Keratinocyte (primary cell): ENCODE results near the gene LAT.

Experiments
- EZH2 ChIP-seq: IDR thresholded peaks from one replicate; pipeline ENCODE4 v1.6.1; 2012; ENCODE audit warnings: inconsistent platforms, mild to moderate bottlenecking, low read length, moderate library complexity
- TF ChIP-seq, protein P1 (sequence below), 3 experiments: IDR thresholded peaks in 1 of 3; conservative IDR thresholded peaks in 1 of 3; optimal IDR thresholded peaks in 1 of 3; 2 replicates in 2 of 3; 3 replicates in 1 of 3; pipeline versions ENCODE3 to v1.5.1; 2011; ENCODE audit warnings: low read length in 3 of 3, mild to moderate bottlenecking in 3 of 3, moderate library complexity in 2 of 3, control low read depth in 1 of 3, inconsistent platforms in 1 of 3; ENCODE audit not compliant: insufficient read depth in 2 of 3; ENCODE audit errors: extremely low read depth in 1 of 3

DNA sequence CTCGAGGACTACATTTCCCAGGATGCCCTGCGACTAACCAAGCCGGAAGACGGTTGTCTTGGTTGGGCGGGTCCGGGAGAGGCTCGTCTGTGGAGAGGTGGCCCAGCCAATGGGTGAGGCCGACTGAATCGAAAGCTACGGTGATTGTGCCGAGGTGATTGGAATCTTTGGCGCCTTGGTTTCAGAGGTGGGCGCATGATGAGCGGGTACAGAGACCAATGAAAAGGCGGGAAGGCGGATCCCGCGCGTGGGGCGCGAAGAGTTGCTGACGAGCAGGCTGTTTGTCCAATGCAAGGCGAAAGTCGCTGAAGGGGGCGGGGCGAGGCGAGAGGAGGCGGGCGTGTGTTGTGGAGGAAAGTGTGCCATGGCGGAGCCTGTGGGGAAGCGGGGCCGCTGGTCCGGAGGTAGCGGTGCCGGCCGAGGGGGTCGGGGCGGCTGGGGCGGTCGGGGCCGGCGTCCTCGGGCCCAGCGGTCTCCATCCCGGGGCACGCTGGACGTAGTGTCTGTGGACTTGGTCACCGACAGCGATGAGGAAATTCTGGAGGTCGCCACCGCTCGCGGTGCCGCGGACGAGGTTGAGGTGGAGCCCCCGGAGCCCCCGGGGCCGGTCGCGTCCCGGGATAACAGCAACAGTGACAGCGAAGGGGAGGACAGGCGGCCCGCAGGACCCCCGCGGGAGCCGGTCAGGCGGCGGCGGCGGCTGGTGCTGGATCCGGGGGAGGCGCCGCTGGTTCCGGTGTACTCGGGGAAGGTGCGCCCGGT lies 34.0 kb upstream of the LAT start, which contains the start of gene NFATC2IP:
- no peak for TF ChIP-seq EZH2
- TF ChIP-seq, protein P1, sequence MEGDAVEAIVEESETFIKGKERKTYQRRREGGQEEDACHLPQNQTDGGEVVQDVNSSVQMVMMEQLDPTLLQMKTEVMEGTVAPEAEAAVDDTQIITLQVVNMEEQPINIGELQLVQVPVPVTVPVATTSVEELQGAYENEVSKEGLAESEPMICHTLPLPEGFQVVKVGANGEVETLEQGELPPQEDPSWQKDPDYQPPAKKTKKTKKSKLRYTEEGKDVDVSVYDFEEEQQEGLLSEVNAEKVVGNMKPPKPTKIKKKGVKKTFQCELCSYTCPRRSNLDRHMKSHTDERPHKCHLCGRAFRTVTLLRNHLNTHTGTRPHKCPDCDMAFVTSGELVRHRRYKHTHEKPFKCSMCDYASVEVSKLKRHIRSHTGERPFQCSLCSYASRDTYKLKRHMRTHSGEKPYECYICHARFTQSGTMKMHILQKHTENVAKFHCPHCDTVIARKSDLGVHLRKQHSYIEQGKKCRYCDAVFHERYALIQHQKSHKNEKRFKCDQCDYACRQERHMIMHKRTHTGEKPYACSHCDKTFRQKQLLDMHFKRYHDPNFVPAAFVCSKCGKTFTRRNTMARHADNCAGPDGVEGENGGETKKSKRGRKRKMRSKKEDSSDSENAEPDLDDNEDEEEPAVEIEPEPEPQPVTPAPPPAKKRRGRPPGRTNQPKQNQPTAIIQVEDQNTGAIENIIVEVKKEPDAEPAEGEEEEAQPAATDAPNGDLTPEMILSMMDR (optimal IDR thresholded peaks at IDR 0.05 in 1 of 3, IDR thresholded peaks at IDR 0.05 in 1 of 3, conservative IDR thresholded peaks at IDR 0.05 in 1 of 3; ENCODE audit: extremely low read depth in 1 of 3, insufficient read depth in 2 of 3, low read length in 3 of 3): no peak
